ENCODE data around the gene MAP1LC3B.
A peak's percentile ranks its signal among the peaks of the same experiment; 100 is the strongest.

MAP1LC3B gene

DNA sequence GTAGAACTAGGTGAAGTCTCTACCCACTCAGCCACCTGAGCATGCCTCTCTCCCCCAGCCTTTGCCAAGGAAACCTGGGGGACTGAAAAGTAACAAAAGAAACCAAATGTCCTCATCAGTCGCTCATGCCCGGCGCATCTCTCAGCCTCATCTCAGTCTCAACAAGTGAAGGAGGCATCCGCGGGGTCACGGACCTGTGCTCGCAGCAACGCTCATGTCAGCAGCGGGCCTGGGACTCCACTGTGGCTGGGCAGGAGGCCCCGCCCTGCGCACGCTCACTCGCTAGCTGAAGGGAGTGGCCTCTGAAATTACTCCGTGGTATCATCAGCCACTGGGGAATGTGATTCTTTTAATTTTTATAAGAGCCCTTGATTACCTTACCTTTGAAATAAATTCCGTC lies 31.3 kb downstream of the MAP1LC3B start:
- H3K4me3 ChIP-seq (ENCODE audit: low read length), result no peak overlapping the region
- TF ChIP-seq, protein P1, sequence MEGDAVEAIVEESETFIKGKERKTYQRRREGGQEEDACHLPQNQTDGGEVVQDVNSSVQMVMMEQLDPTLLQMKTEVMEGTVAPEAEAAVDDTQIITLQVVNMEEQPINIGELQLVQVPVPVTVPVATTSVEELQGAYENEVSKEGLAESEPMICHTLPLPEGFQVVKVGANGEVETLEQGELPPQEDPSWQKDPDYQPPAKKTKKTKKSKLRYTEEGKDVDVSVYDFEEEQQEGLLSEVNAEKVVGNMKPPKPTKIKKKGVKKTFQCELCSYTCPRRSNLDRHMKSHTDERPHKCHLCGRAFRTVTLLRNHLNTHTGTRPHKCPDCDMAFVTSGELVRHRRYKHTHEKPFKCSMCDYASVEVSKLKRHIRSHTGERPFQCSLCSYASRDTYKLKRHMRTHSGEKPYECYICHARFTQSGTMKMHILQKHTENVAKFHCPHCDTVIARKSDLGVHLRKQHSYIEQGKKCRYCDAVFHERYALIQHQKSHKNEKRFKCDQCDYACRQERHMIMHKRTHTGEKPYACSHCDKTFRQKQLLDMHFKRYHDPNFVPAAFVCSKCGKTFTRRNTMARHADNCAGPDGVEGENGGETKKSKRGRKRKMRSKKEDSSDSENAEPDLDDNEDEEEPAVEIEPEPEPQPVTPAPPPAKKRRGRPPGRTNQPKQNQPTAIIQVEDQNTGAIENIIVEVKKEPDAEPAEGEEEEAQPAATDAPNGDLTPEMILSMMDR (conservative IDR thresholded peaks at IDR 0.05; ENCODE audit: low read length), result no peak
- no peak for DNase-seq (ENCODE audit: low read depth)

DNA sequence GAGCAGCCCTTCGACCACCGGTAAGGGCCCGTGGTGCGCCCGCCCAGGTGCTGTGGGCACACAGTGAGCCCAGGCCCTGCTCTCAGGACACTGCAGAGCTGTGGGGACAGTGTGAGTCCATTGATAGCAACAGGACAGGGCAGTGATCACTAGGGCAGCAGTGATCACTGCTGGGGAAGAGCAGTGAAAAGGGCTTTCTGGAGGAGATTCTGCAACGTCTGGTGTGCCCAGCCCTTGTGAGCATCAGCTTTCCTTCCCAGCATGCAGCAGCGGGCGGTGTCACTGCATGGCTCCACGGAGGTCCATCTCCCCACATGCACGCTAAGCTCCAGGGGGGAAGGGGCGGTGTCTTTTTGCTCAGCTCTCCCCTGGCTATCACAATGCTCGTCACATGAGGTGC lies 32.1 kb downstream of the MAP1LC3B start:
- DNase-seq (ENCODE audit: low read depth), result no peak
- TF ChIP-seq, protein P1 (conservative IDR thresholded peaks at IDR 0.05; ENCODE audit: low read length), result no peak
- no peak overlapping the region for H3K4me3 ChIP-seq (ENCODE audit: low read length)

DNA sequence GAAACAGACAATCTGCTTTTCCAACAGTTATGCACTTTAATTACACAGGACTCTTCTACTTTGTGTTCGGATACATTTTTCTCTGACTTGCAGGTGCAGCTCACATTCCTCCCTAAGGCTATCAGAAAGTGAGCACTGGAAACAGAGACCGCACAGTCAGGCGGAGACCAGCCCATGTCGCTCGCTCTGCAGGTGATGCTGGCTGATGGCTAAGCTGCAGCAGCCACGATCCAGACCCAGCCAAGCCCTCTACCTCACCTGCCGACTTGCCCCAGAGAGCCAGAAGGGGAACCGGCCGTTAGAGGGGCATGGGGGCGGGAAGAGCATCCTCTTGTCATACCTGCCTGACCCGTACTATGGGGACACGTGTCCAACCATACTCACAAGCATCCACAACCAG lies 33.8 kb downstream of the MAP1LC3B start:
- no peak for DNase-seq (ENCODE audit: low read depth)
- no peak overlapping the region for H3K4me3 ChIP-seq (ENCODE audit: low read length)
- TF ChIP-seq, protein P1 (conservative IDR thresholded peaks at IDR 0.05; ENCODE audit: low read length), result no peak

DNA sequence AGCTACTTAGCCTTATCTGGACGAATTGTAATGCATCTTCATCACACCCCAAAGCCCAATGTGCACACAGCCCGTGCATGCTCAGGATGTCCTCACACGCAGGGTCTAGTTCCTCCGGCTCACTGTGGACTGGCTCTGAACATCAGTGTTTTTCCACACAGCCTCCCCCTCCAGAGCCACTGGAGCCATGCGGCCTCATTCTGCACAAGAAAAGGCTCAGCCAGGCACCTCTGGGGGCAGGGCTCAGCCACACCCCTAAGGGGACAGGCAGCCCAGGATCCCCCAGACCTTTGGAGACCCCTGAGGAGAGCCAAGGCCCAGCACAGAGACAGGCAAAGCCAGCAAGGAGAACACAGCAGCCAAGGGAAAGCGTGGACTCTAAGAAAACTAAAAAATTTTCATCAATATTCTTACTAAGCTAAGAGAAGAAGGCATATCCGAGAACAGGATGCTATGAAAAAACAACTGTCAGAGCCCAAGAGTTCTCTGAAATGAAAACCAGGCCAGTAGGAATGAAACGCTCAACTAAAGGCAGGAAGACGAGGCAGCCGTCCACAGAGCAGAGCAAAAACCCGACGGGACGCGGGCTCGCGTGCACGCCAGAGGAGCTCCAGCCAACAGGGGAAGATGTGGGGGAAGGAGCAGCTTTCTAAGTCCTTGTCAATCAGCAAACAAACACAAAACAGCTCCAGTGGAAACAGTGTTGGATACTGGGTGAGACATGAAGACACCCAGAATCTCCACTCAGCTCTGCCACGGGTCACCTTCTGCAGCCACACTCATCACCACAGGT lies 34.5 kb downstream of the MAP1LC3B start:
- no peak for DNase-seq (ENCODE audit: low read depth)
- no peak overlapping the region for H3K4me3 ChIP-seq (ENCODE audit: low read length)
- TF ChIP-seq, protein P1 (conservative IDR thresholded peaks at IDR 0.05; ENCODE audit: low read length), result no peak

DNA sequence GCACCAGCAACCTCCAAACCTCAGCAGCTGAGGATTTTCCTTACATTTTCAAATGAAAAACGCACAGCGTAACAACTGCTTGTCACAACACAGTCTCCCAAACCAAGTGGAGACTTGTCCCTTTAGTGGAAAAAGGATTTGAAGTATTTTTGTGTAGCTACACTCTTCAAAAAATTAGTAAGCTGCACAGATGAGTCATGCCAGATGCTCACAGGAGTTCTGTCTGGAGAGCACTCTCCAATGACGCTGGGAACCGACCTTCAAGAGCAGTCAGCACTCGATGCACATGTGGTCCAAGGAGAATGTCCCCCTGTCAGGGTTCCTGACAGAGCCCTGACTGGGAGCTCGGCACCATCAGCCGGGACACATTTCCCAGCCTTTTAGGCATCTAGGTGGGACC lies 39.8 kb downstream of the MAP1LC3B start:
- DNase-seq (ENCODE audit: low read depth), result peak; percentile 79
- TF ChIP-seq, protein P1 (conservative IDR thresholded peaks at IDR 0.05; ENCODE audit: low read length), result no peak
- no peak overlapping the region for H3K4me3 ChIP-seq (ENCODE audit: low read length)

DNA sequence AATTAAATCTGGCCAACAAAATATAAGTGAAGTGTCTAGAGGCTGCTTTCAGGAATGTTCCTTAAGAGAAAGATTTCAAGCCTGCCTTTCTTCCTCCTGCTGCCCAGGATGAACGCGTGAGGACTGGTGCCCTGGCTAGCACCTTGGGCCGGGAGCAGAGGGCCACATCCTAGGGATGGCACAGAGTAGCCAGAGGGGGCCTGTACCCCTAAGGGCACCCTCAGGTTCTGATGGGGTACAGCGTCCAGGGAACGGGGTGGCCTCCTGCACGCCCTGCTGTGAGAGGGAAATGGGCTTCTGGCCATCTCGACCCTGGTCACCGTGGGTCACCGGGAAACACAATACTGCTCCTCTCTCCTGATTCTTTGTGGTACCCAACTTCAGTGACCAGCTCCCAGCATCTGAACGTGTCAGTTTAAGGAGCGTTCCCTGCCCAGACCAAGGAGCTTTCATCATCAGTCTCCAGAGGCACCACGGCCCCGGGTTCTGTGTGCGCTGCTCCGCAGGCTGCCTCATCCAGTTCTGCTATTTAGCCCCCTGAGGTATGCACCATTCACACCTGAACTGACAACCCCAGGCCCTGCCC lies 40.3 kb downstream of the MAP1LC3B start:
- DNase-seq (ENCODE audit: low read depth), result no peak
- H3K4me3 ChIP-seq (ENCODE audit: low read length), result no peak overlapping the region
- TF ChIP-seq, protein P1 (conservative IDR thresholded peaks at IDR 0.05; ENCODE audit: low read length), result no peak

DNA sequence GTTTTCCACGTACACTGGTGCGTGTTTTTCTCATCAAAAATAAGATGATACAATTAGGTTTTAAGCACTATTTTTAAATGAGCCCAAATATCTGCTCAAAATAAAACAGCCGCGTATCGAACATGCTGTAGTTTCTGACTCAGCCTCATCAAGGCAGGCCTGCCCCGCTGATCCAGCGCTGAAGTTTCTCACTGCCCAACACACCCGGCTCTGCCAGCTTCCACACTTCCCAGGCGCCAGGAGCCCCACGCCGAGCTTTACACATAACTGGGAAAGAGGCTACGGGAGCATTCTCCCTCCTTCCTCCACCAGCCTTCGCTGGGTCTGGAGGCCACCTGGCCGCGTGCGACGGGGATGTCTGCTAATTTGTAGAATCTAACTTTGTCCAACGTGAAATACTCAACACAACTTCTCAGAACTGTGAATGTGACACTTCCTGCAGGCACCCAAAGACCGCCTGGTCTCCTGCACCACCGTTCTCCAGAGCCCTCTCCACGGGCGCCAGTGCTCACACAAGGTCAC lies 42.1 kb downstream of the MAP1LC3B start:
- DNase-seq (ENCODE audit: low read depth), result peak; percentile 54
- TF ChIP-seq, protein P1 (conservative IDR thresholded peaks at IDR 0.05; ENCODE audit: low read length), result peak; percentile 24; the same call in 1 of the 2 replicates
- H3K4me3 ChIP-seq (ENCODE audit: low read length), result no peak overlapping the region

Data from AG10803 (cell line).